SU-DHL-6 (cell line): Measurements from ENCODE around the gene MPO.

Source experiments
- EZH2phosphoT487 ChIP-seq: fragments of 200-600 bp; sonication (generic), shearing (Covaris generic); conservative IDR thresholded peaks from 2 replicates; pipeline ENCODE4 v1.6.1; 2018; ENCODE audit warnings: mild to moderate bottlenecking, antibody characterized with exemption, low read length, moderate library complexity, mixed read lengths
- TF ChIP-seq, protein P1 (sequence below): fragments of 200-600 bp; sonication (generic); IDR thresholded peaks from one replicate; pipeline ENCODE4 v1.5.1; 2017; ENCODE audit warnings: antibody characterized with exemption, mild to moderate bottlenecking, low read length, moderate library complexity; ENCODE audit not compliant: insufficient read depth, poor library complexity, severe bottlenecking

DNA sequence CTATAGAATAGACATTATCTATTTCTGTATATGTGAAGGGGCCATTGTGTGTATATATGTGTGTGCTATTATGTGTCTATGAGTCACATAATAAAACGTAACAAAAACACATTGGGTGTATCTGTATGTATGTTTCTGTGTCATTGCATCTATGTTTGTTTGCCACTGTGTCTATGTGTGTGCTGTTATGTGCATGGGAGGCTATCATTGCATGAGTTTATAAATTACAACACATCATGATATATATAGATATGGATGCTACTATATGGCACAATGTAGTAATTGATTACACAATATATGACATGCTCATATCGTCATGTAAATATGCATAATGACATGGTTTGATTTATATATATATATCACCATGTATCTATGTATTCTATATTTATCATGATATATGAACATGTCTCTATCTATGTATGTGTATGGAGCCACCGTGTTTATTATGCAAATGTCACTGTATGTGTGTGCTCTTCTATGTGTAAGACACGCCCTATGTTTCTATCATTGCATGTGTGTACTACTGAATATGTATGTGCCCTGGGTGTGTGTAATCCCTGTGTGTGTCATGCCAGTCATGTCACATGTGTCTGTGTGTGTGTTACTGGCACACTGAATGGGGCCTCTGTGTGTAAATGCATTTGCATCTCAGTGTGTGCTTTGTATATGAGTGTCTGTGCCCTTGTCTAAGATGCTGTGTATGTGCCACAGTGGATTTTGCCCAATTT is 49.2 kb upstream of the MPO start:
- TF ChIP-seq, protein P1, sequence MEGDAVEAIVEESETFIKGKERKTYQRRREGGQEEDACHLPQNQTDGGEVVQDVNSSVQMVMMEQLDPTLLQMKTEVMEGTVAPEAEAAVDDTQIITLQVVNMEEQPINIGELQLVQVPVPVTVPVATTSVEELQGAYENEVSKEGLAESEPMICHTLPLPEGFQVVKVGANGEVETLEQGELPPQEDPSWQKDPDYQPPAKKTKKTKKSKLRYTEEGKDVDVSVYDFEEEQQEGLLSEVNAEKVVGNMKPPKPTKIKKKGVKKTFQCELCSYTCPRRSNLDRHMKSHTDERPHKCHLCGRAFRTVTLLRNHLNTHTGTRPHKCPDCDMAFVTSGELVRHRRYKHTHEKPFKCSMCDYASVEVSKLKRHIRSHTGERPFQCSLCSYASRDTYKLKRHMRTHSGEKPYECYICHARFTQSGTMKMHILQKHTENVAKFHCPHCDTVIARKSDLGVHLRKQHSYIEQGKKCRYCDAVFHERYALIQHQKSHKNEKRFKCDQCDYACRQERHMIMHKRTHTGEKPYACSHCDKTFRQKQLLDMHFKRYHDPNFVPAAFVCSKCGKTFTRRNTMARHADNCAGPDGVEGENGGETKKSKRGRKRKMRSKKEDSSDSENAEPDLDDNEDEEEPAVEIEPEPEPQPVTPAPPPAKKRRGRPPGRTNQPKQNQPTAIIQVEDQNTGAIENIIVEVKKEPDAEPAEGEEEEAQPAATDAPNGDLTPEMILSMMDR, result no peak
- no peak for TF ChIP-seq EZH2phosphoT487
